ENCODE results near the gene RBX1. TPM values are rescaled to one million over a fixed set of nuclear protein-coding genes. Genes with fewer than 3 reads are reported as not detected.

Gene RBX1
- total RNA-seq, 2 donors from 2014 or later, result 31.8 to 32.7 TPM

GRCh38 chr22:41021613-41022454, 70.7 kb downstream of the RBX1 start:
- H3K9me3 ChIP-seq, result no peaks in the 10 kb centered on the region
- H3K27ac ChIP-seq, result peak overlapping the region; percentile 70 to 95
- peaks cover 0 to 10% of the 10 kb centered on the region in 2 donors for H3K4me1 ChIP-seq (ENCODE audit: control insufficient read depth in 1 of 2, low read depth in 2 of 2)
- H3K36me3 ChIP-seq, result no peaks in the 10 kb centered on the region
- H3K27me3 ChIP-seq (replicated peaks; ENCODE audit: insufficient read depth), result no peaks in the 10 kb centered on the region
- DNase-seq (ENCODE audit: low spot score) (no peak), ATAC-seq (ENCODE audit: insufficient number of reproducible peaks, low FRiP score, low read depth) (peak; percentile 57)
- TF ChIP-seq, protein P1, sequence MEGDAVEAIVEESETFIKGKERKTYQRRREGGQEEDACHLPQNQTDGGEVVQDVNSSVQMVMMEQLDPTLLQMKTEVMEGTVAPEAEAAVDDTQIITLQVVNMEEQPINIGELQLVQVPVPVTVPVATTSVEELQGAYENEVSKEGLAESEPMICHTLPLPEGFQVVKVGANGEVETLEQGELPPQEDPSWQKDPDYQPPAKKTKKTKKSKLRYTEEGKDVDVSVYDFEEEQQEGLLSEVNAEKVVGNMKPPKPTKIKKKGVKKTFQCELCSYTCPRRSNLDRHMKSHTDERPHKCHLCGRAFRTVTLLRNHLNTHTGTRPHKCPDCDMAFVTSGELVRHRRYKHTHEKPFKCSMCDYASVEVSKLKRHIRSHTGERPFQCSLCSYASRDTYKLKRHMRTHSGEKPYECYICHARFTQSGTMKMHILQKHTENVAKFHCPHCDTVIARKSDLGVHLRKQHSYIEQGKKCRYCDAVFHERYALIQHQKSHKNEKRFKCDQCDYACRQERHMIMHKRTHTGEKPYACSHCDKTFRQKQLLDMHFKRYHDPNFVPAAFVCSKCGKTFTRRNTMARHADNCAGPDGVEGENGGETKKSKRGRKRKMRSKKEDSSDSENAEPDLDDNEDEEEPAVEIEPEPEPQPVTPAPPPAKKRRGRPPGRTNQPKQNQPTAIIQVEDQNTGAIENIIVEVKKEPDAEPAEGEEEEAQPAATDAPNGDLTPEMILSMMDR (IDR thresholded peaks at IDR 0.05), result no peak
- H3K4me3 ChIP-seq, result peak overlapping the region; percentile 92

GRCh38 chr22:41022470-41023298, 71.5 kb downstream of the RBX1 start:
- no peaks in the 10 kb centered on the region for H3K9me3 ChIP-seq
- TF ChIP-seq, protein P1 (IDR thresholded peaks at IDR 0.05), result no peak
- peak overlapping the region; percentile 70 to 95 for H3K27ac ChIP-seq
- no peaks in the 10 kb centered on the region for H3K27me3 ChIP-seq (replicated peaks; ENCODE audit: insufficient read depth)
- peaks cover 0 to 10% of the 10 kb centered on the region in 2 donors for H3K4me1 ChIP-seq (ENCODE audit: control insufficient read depth in 1 of 2, low read depth in 2 of 2)
- peak overlapping the region; percentile 92 for H3K4me3 ChIP-seq
- no peaks in the 10 kb centered on the region for H3K36me3 ChIP-seq
- DNase-seq (ENCODE audit: low spot score) (peak; percentile 43), ATAC-seq (ENCODE audit: insufficient number of reproducible peaks, low FRiP score, low read depth) (peak; percentile 67)

Other genes with a start within 250 kb of the RBX1 start
- 10 to 100 TPM; 14.4 to 17.9 TPM for gene SLC25A17, start 132.0 kb upstream of the RBX1 start, total RNA-seq
- 100 to 1,000 TPM; 105 to 107 TPM for gene ST13, start 94.7 kb upstream of the RBX1 start, total RNA-seq
- gene XPNPEP3, start 94.2 kb upstream of the RBX1 start, total RNA-seq, result 1 to 10 TPM; 5.6 to 9.9 TPM
- gene DNAJB7, start 89.3 kb upstream of the RBX1 start, total RNA-seq, result not detected
- 100 to 1,000 TPM in 1 of 2 donors, 10 to 100 TPM in 1; 59.0 to 114 TPM for gene EP300, start 141.2 kb downstream of the RBX1 start, total RNA-seq

All from thoracic aorta (tissue), 2 donors.